Kidney epithelial cell (primary cell): ENCODE results near the gene IZUMO1. TPM values are rescaled to one million over a fixed set of nuclear protein-coding genes. Genes with fewer than 3 reads are reported as not detected.

Experiments used
- DNase-seq: peaks from one replicate; pipeline ENCODE4 v3.0.0-alpha.2; 2010; ENCODE audit warnings: low read depth
- H3K27me3 ChIP-seq: 2 replicates; pipeline ENCODE4 v1.6.0; 2011; ENCODE audit warnings: low read length; ENCODE audit not compliant: control insufficient read depth, insufficient read depth
- H3K36me3 ChIP-seq: 2 replicates; pipeline ENCODE4 v1.5.1; 2011; ENCODE audit warnings: low read length; ENCODE audit not compliant: control insufficient read depth, insufficient read depth
- H3K4me3 ChIP-seq: 2 replicates; pipeline ENCODE4 v1.5.1; 2011; ENCODE audit warnings: low read depth, mild to moderate bottlenecking, control low read depth, low read length
- CTCF ChIP-seq: IDR thresholded peaks from 2 replicates; pipeline ENCODE4 v1.5.1; 2011; ENCODE audit warnings: mild to moderate bottlenecking, moderate library complexity, low read length, control low read depth, inconsistent platforms; ENCODE audit not compliant: insufficient read depth, poor library complexity, severe bottlenecking
- total RNA-seq: library from RNA; depleted of rRNA; stranded (reverse); fragments of >200 nt; gene quantifications from 2 replicates; pipeline ENCODE4 v1.2.3, GENCODE V29; 2015

Gene IZUMO1
- total RNA-seq, 1 donor from 2014 or later, result 0.25 TPM

- H3K4me3 ChIP-seq, result no peak overlapping the region
- no peaks in the 10 kb centered on the region for H3K36me3 ChIP-seq
- no peak for DNase-seq
- TF ChIP-seq CTCF, result no peak
- no peaks in the 10 kb centered on the region for H3K27me3 ChIP-seq
Measured at GRCh38 chr19:48746110-48746509, 599 bp downstream of the IZUMO1 start.

- no peaks in the 10 kb centered on the region for H3K36me3 ChIP-seq
- no peak overlapping the region for H3K4me3 ChIP-seq
- peaks cover 1% of the 10 kb centered on the region for H3K27me3 ChIP-seq
- DNase-seq, result no peak
- no peak for TF ChIP-seq CTCF
Measured at GRCh38 chr19:48745208-48745995, 1.3 kb downstream of the IZUMO1 start.

- Histone ChIP-seq H3K4me3 (no peak overlapping the region), H3K27me3 (peaks cover 14% of the 10 kb centered on the region), H3K36me3 (no peaks in the 10 kb centered on the region)
- DNase-seq, result no peak
- no peak for TF ChIP-seq CTCF
Measured at GRCh38 chr19:48742096-48742495, 4.6 kb downstream of the IZUMO1 start.

- DNase-seq, result no peak
- Histone ChIP-seq H3K4me3 (no peak overlapping the region), H3K27me3 (peaks cover 14% of the 10 kb centered on the region), H3K36me3 (no peaks in the 10 kb centered on the region)
- TF ChIP-seq CTCF, result no peak
Measured at GRCh38 chr19:48741129-48741999, 5.3 kb downstream of the IZUMO1 start.

GRCh38 chr19:48740164-48740972 lies 6.3 kb downstream of the IZUMO1 start, which contains the start of gene RASIP1:
TSS of gene RASIP1 (minus strand) at chr19:48740610. CDS start at chr19:48740282, 328 bp downstream.
- Histone ChIP-seq H3K4me3 (peak within 1 kb of the TSS; percentile 31), H3K36me3 (no peaks in the 10 kb centered on the region), H3K27me3 (peaks cover 14% of the 10 kb centered on the region)
- TF ChIP-seq CTCF, result no peak
- DNase-seq, result no peak
